ENCODE data around the gene TMEM106C.

The TMEM106C gene

DNA sequence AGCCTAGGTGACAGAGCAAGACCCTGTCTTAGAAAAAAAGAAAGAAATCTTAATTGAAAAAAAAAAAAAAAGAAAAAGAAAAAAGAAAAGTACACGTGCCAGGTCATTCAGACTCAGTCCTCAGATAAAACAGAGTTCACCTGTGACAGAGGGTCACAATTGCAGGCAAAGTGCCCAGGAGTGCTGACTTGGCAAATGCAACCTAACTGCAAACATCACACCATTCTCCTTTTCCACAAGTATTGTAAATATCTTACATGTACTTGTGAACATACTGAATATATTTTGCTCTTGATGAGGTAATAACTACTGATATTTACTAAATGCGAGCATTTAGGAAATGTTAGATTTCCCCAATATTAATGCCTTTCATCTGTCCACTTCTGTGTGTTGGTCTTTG lies 49.9 kb downstream of the TMEM106C start:
- DNase-seq: no peak
- Histone ChIP-seq H3K79me1 (replicated peaks; ENCODE audit: low read length, poor library complexity, severe bottlenecking) (no peaks in the 10 kb centered on the region), H3K14ac (ENCODE audit: low read length in 2 of 2) (no peak overlapping the region), H3K9me3 (ENCODE audit: control insufficient read depth, low read length) (no peaks in the 10 kb centered on the region), H3K27ac (ENCODE audit: low read length, poor library complexity, severe bottlenecking) (no peak overlapping the region), H3K4me3 (ENCODE audit: insufficient read depth in 1 of 2, low read depth in 1 of 2, low read length in 2 of 2) (no peak overlapping the region), H3K18ac (ENCODE audit: low read depth in 1 of 2, low read length in 2 of 2) (no peak overlapping the region), H2BK120ac (ENCODE audit: low read depth, low read length) (no peak overlapping the region), H2BK5ac (ENCODE audit: low read depth, low read length, poor library complexity, severe bottlenecking) (no peak overlapping the region), H2AFZ (ENCODE audit: low read depth, low read length) (no peak overlapping the region), H4K91ac (ENCODE audit: low read length) (no peak overlapping the region), H3K9ac (ENCODE audit: low read length) (no peak overlapping the region), H3K4me1 (ENCODE audit: control insufficient read depth, insufficient read depth, low read depth, low read length) (peaks cover 10% of the 10 kb centered on the region), H3K23ac (ENCODE audit: low read length in 2 of 2) (no peak overlapping the region), H3K4ac (ENCODE audit: low read depth in 1 of 2, low read length in 2 of 2) (no peak overlapping the region), H3K4me2 (ENCODE audit: low read length, poor library complexity, severe bottlenecking) (no peak overlapping the region), H3K36me3 (ENCODE audit: control insufficient read depth in 1 of 2, insufficient read depth in 2 of 2, low read depth in 1 of 2, low read length in 2 of 2) (no peaks in the 10 kb centered on the region), H3K27me3 (ENCODE audit: control insufficient read depth in 1 of 2, insufficient read depth in 1 of 2, low read length in 2 of 2) (peaks cover 69 to 95% of the 10 kb centered on the region in 2 experiments), H2BK15ac (ENCODE audit: low read depth, poor library complexity, severe bottlenecking) (no peak overlapping the region), H2AK5ac (ENCODE audit: low read length, severe bottlenecking) (no peak overlapping the region), H4K8ac (ENCODE audit: low read length) (no peak overlapping the region), H2BK12ac (ENCODE audit: low read length in 2 of 2) (no peak overlapping the region)
- no CpG with 5 or more reads among the region's 2 CpGs for WGBS

DNA sequence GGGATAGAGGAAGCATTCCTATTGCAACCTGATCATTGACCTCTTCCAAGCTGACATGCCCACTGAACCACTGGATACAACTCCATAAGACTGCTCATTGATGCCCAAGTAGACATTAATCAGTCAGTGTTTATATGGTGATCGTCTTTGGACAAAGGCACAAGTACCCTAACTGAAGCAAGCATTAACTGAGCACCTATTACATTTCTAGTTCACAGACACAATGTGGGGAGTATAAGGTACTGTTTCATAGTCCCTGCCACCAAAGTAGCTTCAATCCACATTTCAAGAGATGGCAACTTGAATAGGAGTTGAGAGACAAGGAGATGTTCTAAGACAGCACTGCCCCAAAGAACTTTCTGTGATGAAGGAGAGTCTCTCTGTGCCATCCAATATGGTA lies 51.7 kb downstream of the TMEM106C start:
- Histone ChIP-seq H2BK120ac (ENCODE audit: low read depth, low read length) (no peak overlapping the region), H4K91ac (ENCODE audit: low read length) (no peak overlapping the region), H3K79me1 (replicated peaks; ENCODE audit: low read length, poor library complexity, severe bottlenecking) (no peaks in the 10 kb centered on the region), H2BK5ac (ENCODE audit: low read depth, low read length, poor library complexity, severe bottlenecking) (no peak overlapping the region), H3K9me3 (ENCODE audit: control insufficient read depth, low read length) (no peaks in the 10 kb centered on the region), H2BK15ac (ENCODE audit: low read depth, poor library complexity, severe bottlenecking) (no peak overlapping the region), H3K4ac (ENCODE audit: low read depth in 1 of 2, low read length in 2 of 2) (no peak overlapping the region), H3K23ac (ENCODE audit: low read length in 2 of 2) (no peak overlapping the region), H3K18ac (ENCODE audit: low read depth in 1 of 2, low read length in 2 of 2) (no peak overlapping the region), H3K27me3 (ENCODE audit: control insufficient read depth in 1 of 2, insufficient read depth in 1 of 2, low read length in 2 of 2) (peaks cover 62 to 94% of the 10 kb centered on the region in 2 experiments), H3K36me3 (ENCODE audit: control insufficient read depth in 1 of 2, insufficient read depth in 2 of 2, low read depth in 1 of 2, low read length in 2 of 2) (no peaks in the 10 kb centered on the region), H3K4me3 (ENCODE audit: insufficient read depth in 1 of 2, low read depth in 1 of 2, low read length in 2 of 2) (no peak overlapping the region), H2AFZ (ENCODE audit: low read depth, low read length) (no peak overlapping the region), H4K8ac (ENCODE audit: low read length) (no peak overlapping the region), H3K4me1 (ENCODE audit: control insufficient read depth, insufficient read depth, low read depth, low read length) (peaks cover 10% of the 10 kb centered on the region), H2BK12ac (ENCODE audit: low read length in 2 of 2) (no peak overlapping the region), H3K4me2 (ENCODE audit: low read length, poor library complexity, severe bottlenecking) (no peak overlapping the region), H2AK5ac (ENCODE audit: low read length, severe bottlenecking) (no peak overlapping the region), H3K14ac (ENCODE audit: low read length in 2 of 2) (no peak overlapping the region), H3K27ac (ENCODE audit: low read length, poor library complexity, severe bottlenecking) (no peak overlapping the region), H3K9ac (ENCODE audit: low read length) (no peak overlapping the region)
- no CpG with 5 or more reads among the region's 1 CpG for WGBS
- no peak for DNase-seq

DNA sequence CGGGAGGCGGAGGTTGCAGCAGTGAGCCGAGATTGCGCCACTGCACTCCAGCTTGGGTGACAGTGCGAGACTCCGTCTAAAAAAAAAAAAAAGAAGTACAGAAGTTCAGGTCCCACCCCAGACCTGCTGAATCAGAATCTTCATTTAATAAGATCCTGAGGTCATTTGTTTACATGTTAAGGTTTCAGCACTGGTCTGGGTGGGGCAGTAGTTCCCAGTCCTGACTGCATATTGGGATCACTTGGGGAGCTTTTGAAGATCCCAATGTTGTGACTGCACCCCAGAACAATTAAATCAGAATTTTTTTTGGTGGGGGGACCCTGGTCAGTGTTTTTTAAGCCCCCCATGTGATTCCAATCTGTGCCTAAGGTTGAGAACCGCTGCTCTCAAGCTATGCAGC lies 52.6 kb downstream of the TMEM106C start:
- Histone ChIP-seq H2BK12ac (ENCODE audit: low read length in 2 of 2) (no peak overlapping the region), H3K23ac (ENCODE audit: low read length in 2 of 2) (no peak overlapping the region), H2AFZ (ENCODE audit: low read depth, low read length) (no peak overlapping the region), H3K4me1 (ENCODE audit: control insufficient read depth, insufficient read depth, low read depth, low read length) (peaks cover 10% of the 10 kb centered on the region), H3K4me2 (ENCODE audit: low read length, poor library complexity, severe bottlenecking) (no peak overlapping the region), H2BK5ac (ENCODE audit: low read depth, low read length, poor library complexity, severe bottlenecking) (no peak overlapping the region), H2AK5ac (ENCODE audit: low read length, severe bottlenecking) (no peak overlapping the region), H3K79me1 (replicated peaks; ENCODE audit: low read length, poor library complexity, severe bottlenecking) (no peaks in the 10 kb centered on the region), H3K36me3 (ENCODE audit: control insufficient read depth in 1 of 2, insufficient read depth in 2 of 2, low read depth in 1 of 2, low read length in 2 of 2) (no peaks in the 10 kb centered on the region), H2BK120ac (ENCODE audit: low read depth, low read length) (no peak overlapping the region), H3K14ac (ENCODE audit: low read length in 2 of 2) (no peak overlapping the region), H3K9ac (ENCODE audit: low read length) (no peak overlapping the region), H2BK15ac (ENCODE audit: low read depth, poor library complexity, severe bottlenecking) (no peak overlapping the region), H4K8ac (ENCODE audit: low read length) (no peak overlapping the region), H3K9me3 (ENCODE audit: control insufficient read depth, low read length) (no peaks in the 10 kb centered on the region), H3K27me3 (ENCODE audit: control insufficient read depth in 1 of 2, insufficient read depth in 1 of 2, low read length in 2 of 2) (peaks cover 54 to 90% of the 10 kb centered on the region in 2 experiments), H3K18ac (ENCODE audit: low read depth in 1 of 2, low read length in 2 of 2) (no peak overlapping the region), H3K27ac (ENCODE audit: low read length, poor library complexity, severe bottlenecking) (no peak overlapping the region), H3K4ac (ENCODE audit: low read depth in 1 of 2, low read length in 2 of 2) (no peak overlapping the region), H3K4me3 (ENCODE audit: insufficient read depth in 1 of 2, low read depth in 1 of 2, low read length in 2 of 2) (no peak overlapping the region), H4K91ac (ENCODE audit: low read length) (no peak overlapping the region)
- whole genome bisulfite sequencing: 92% methylated on average over 5 of the region's 7 CpGs
- DNase-seq: no peak

DNA sequence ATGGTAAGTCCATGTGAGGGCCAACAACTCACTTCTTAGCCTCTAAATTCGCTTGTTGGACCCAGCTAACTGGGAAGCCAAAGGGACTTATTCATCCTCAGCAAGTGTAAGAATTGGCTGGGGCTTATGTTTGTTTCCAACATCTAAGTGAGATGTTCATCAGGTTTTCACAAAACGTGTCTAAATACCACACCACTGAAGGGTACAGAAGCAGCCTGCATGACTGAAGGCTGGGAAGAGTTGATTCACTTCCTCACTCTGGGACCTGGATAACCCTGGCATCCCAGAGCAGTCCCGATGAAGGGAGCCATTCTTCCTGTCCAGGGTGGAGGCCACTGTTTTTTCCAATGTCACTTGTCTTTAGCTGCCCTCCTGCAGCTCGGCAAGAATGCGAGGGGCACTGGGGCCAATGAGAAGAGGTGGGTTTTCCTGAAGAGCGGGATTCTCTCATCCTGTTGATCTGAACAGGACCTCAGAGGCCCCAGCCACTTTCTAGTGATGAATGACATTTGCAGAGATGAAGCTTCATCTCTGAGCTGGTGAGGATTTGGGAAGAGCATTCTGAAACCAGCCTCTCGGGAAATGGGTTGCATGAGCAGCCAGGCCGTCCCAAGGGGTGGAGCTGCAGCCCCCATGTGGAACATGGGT lies 53.1 kb downstream of the TMEM106C start:
- H3K9me3 ChIP-seq (ENCODE audit: control insufficient read depth, low read length): no peaks in the 10 kb centered on the region
- H2BK120ac ChIP-seq (ENCODE audit: low read depth, low read length): no peak overlapping the region
- no peaks in the 10 kb centered on the region for H3K36me3 ChIP-seq (ENCODE audit: control insufficient read depth in 1 of 2, insufficient read depth in 2 of 2, low read depth in 1 of 2, low read length in 2 of 2)
- WGBS: 65% methylated on average over 8 of the region's 8 CpGs
- H3K27me3 ChIP-seq (ENCODE audit: control insufficient read depth in 1 of 2, insufficient read depth in 1 of 2, low read length in 2 of 2): peaks cover 55 to 90% of the 10 kb centered on the region in 2 experiments
- no peak overlapping the region for H2AFZ ChIP-seq (ENCODE audit: low read depth, low read length)
- peaks cover 10% of the 10 kb centered on the region for H3K4me1 ChIP-seq (ENCODE audit: control insufficient read depth, insufficient read depth, low read depth, low read length)
- no peak overlapping the region for H4K8ac ChIP-seq (ENCODE audit: low read length)
- H3K79me1 ChIP-seq (replicated peaks; ENCODE audit: low read length, poor library complexity, severe bottlenecking): no peaks in the 10 kb centered on the region
- no peak overlapping the region for H3K23ac ChIP-seq (ENCODE audit: low read length in 2 of 2)
- no peak overlapping the region for H3K14ac ChIP-seq (ENCODE audit: low read length in 2 of 2)
- no peak overlapping the region for H2BK12ac ChIP-seq (ENCODE audit: low read length in 2 of 2)
- H3K4me3 ChIP-seq (ENCODE audit: insufficient read depth in 1 of 2, low read depth in 1 of 2, low read length in 2 of 2): no peak overlapping the region
- H4K91ac ChIP-seq (ENCODE audit: low read length): no peak overlapping the region
- H3K18ac ChIP-seq (ENCODE audit: low read depth in 1 of 2, low read length in 2 of 2): no peak overlapping the region
- H2BK5ac ChIP-seq (ENCODE audit: low read depth, low read length, poor library complexity, severe bottlenecking): no peak overlapping the region
- no peak for DNase-seq
- H2AK5ac ChIP-seq (ENCODE audit: low read length, severe bottlenecking): no peak overlapping the region
- H3K27ac ChIP-seq (ENCODE audit: low read length, poor library complexity, severe bottlenecking): no peak overlapping the region
- no peak overlapping the region for H2BK15ac ChIP-seq (ENCODE audit: low read depth, poor library complexity, severe bottlenecking)
- no peak overlapping the region for H3K9ac ChIP-seq (ENCODE audit: low read length)
- H3K4me2 ChIP-seq (ENCODE audit: low read length, poor library complexity, severe bottlenecking): no peak overlapping the region
- no peak overlapping the region for H3K4ac ChIP-seq (ENCODE audit: low read depth in 1 of 2, low read length in 2 of 2)
